Liver (tissue), 9 donors: Measurements from ENCODE around the gene PITPNC1. TPM values are rescaled to one million over a fixed set of nuclear protein-coding genes. Genes with fewer than 3 reads are reported as not detected.

Experiments used
- DNase-seq: peaks from one replicate; pipeline ENCODE4 v3.0.0-alpha.2; 2017; ENCODE audit warnings: low spot score
- H3K27ac ChIP-seq, 2 donors: one replicate each; pipeline ENCODE4 v1.7.0; 2013; ENCODE audit warnings: inconsistent platforms in 2 of 2, low read length in 2 of 2, control low read depth in 1 of 2, low read depth in 1 of 2, mild to moderate bottlenecking in 1 of 2
- H3K27me3 ChIP-seq, 4 donors: one replicate each; pipeline versions ENCODE4 v1.6.1 to v1.7.0; 2013; ENCODE audit warnings: low read length in 3 of 4, inconsistent platforms in 1 of 4, mild to moderate bottlenecking in 1 of 4, moderate library complexity in 1 of 4; ENCODE audit not compliant: control insufficient read depth in 4 of 4, insufficient read depth in 4 of 4
- H3K36me3 ChIP-seq, 4 donors: one replicate each; pipeline versions ENCODE4 v1.6.1 to v1.7.0; 2013; ENCODE audit warnings: low read length in 3 of 4, mild to moderate bottlenecking in 3 of 4, low read depth in 1 of 4, moderate library complexity in 1 of 4; ENCODE audit not compliant: control insufficient read depth in 4 of 4, insufficient read depth in 3 of 4
- H3K4me1 ChIP-seq, 4 donors: one replicate each; pipeline versions ENCODE4 v1.6.1 to v1.7.0; 2013; ENCODE audit warnings: low read length in 3 of 4, mild to moderate bottlenecking in 3 of 4, moderate library complexity in 1 of 4; ENCODE audit not compliant: control insufficient read depth in 4 of 4, insufficient read depth in 4 of 4
- H3K4me3 ChIP-seq, 3 donors: one replicate each; pipeline versions ENCODE4 v1.6.1 to v1.7.0; 2013; ENCODE audit warnings: low read length in 3 of 3, control low read depth in 1 of 3, low read depth in 1 of 3, mild to moderate bottlenecking in 1 of 3
- H3K9ac ChIP-seq, 2 donors: one replicate each; pipeline ENCODE4 v1.7.0; 2013; ENCODE audit warnings: low read length in 2 of 2, mild to moderate bottlenecking in 2 of 2, moderate library complexity in 2 of 2, control low read depth in 1 of 2, low read depth in 1 of 2
- H3K9me3 ChIP-seq, 4 donors: one replicate each; pipeline versions ENCODE4 v1.6.1 to v1.7.0; 2013; ENCODE audit warnings: low read length in 3 of 4; ENCODE audit not compliant: control insufficient read depth in 4 of 4
- GABPA ChIP-seq, 2 donors: IDR thresholded peaks in 1 of 2; conservative IDR thresholded peaks in 1 of 2; 2 replicates each; pipeline ENCODE4 v1.6.1; 2016; ENCODE audit warnings: antibody characterized with exemption in 2 of 2, mild to moderate bottlenecking in 1 of 2, moderate library complexity in 1 of 2
- JUND ChIP-seq, 2 donors: IDR thresholded peaks; 2 replicates each; pipeline ENCODE4 v1.6.1; 2016; ENCODE audit warnings: antibody characterized with exemption in 2 of 2
- MAX ChIP-seq: IDR thresholded peaks from 2 replicates; pipeline ENCODE4 v1.6.1; 2016; ENCODE audit warnings: antibody characterized with exemption
- RXRA ChIP-seq, 2 donors: IDR thresholded peaks; 2 replicates each; pipeline ENCODE4 v1.6.1; 2017 to 2018; ENCODE audit warnings: antibody characterized with exemption in 2 of 2, mild to moderate bottlenecking in 1 of 2
- SP1 ChIP-seq: IDR thresholded peaks from 2 replicates; pipeline ENCODE4 v1.6.1; 2018; ENCODE audit warnings: antibody characterized with exemption, mild to moderate bottlenecking
- TAF1 ChIP-seq: conservative IDR thresholded peaks from 2 replicates; pipeline ENCODE4 v1.6.1; 2016; ENCODE audit warnings: antibody characterized with exemption, mild to moderate bottlenecking
- YY1 ChIP-seq: IDR thresholded peaks from 2 replicates; pipeline ENCODE4 v1.6.1; 2016; ENCODE audit warnings: antibody characterized with exemption, mild to moderate bottlenecking
- WGBS: extraction: QIAGEN DNeasy Blood & Tissue Kit; methylation state at CpG from one replicate; pipeline ENCODE4 v1.1.7; 2013; 5-methylcytosine and 5-hydroxymethylcytosine counted together
- polyA plus RNA-seq, 2 donors: library from polyadenylated mRNA; stranded (reverse) in 1 of 2; unstranded in 1 of 2; fragments of 200-250 nt in 1 of 2; fragments of >200 nt in 1 of 2; fragmentation: Nextera tagmentation in 1 of 2; extraction: Ambion mirVana in 1 of 2; gene quantifications; one replicate each; pipeline versions ENCODE4 v1.2.1 to v1.2.3, GENCODE V29; 2013 to 2015
- total RNA-seq, 2 donors: library from RNA; depleted of rRNA; stranded (reverse); fragments of >200 nt; gene quantifications; one replicate each; pipeline ENCODE4 v1.2.3, GENCODE V29; 2014
- TF ChIP-seq, protein P1 (sequence below): IDR thresholded peaks from 2 replicates; pipeline ENCODE4 v1.6.1; 2016; ENCODE audit warnings: antibody characterized with exemption, mild to moderate bottlenecking
- TF ChIP-seq, protein P2 (sequence below): fragments of 150-350 bp; IDR thresholded peaks from 2 replicates; pipeline ENCODE4 v1.5.1; 2017; ENCODE audit warnings: improper control_type of control experiment, low read depth, low read length; ENCODE audit not compliant: missing input control
- TF ChIP-seq, protein P3 (sequence below): IDR thresholded peaks from 2 replicates; pipeline ENCODE4 v1.6.1; 2016; ENCODE audit warnings: antibody characterized with exemption
- donor health status: healthy.
- donor health status: healthy.
- donor health status: healthy.
- donor health status: healthy.
- donor health status: healthy.

The PITPNC1 gene
- total and polyA plus RNA-seq, 4 donors = 2.3 to 10.2 (median 5.7) TPM

- H3K27me3 ChIP-seq = no peaks in the 10 kb centered on the region
- DNase-seq = no peak
- no peak for TF ChIP-seq YY1
- no peak for TF ChIP-seq JUND (IDR thresholded peaks at IDR 0.05)
- no peak for TF ChIP-seq MAX
- TF ChIP-seq, protein P1, sequence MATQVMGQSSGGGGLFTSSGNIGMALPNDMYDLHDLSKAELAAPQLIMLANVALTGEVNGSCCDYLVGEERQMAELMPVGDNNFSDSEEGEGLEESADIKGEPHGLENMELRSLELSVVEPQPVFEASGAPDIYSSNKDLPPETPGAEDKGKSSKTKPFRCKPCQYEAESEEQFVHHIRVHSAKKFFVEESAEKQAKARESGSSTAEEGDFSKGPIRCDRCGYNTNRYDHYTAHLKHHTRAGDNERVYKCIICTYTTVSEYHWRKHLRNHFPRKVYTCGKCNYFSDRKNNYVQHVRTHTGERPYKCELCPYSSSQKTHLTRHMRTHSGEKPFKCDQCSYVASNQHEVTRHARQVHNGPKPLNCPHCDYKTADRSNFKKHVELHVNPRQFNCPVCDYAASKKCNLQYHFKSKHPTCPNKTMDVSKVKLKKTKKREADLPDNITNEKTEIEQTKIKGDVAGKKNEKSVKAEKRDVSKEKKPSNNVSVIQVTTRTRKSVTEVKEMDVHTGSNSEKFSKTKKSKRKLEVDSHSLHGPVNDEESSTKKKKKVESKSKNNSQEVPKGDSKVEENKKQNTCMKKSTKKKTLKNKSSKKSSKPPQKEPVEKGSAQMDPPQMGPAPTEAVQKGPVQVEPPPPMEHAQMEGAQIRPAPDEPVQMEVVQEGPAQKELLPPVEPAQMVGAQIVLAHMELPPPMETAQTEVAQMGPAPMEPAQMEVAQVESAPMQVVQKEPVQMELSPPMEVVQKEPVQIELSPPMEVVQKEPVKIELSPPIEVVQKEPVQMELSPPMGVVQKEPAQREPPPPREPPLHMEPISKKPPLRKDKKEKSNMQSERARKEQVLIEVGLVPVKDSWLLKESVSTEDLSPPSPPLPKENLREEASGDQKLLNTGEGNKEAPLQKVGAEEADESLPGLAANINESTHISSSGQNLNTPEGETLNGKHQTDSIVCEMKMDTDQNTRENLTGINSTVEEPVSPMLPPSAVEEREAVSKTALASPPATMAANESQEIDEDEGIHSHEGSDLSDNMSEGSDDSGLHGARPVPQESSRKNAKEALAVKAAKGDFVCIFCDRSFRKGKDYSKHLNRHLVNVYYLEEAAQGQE = no peak
- no peak for TF ChIP-seq SP1
- TF ChIP-seq GABPA (IDR thresholded peaks at IDR 0.05 in 1 of 2, conservative IDR thresholded peaks at IDR 0.05 in 1 of 2) = no peak
- TF ChIP-seq, protein P2, sequence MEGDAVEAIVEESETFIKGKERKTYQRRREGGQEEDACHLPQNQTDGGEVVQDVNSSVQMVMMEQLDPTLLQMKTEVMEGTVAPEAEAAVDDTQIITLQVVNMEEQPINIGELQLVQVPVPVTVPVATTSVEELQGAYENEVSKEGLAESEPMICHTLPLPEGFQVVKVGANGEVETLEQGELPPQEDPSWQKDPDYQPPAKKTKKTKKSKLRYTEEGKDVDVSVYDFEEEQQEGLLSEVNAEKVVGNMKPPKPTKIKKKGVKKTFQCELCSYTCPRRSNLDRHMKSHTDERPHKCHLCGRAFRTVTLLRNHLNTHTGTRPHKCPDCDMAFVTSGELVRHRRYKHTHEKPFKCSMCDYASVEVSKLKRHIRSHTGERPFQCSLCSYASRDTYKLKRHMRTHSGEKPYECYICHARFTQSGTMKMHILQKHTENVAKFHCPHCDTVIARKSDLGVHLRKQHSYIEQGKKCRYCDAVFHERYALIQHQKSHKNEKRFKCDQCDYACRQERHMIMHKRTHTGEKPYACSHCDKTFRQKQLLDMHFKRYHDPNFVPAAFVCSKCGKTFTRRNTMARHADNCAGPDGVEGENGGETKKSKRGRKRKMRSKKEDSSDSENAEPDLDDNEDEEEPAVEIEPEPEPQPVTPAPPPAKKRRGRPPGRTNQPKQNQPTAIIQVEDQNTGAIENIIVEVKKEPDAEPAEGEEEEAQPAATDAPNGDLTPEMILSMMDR = no peak
- no peak for TF ChIP-seq RXRA (IDR thresholded peaks at IDR 0.05)
- TF ChIP-seq, protein P3, sequence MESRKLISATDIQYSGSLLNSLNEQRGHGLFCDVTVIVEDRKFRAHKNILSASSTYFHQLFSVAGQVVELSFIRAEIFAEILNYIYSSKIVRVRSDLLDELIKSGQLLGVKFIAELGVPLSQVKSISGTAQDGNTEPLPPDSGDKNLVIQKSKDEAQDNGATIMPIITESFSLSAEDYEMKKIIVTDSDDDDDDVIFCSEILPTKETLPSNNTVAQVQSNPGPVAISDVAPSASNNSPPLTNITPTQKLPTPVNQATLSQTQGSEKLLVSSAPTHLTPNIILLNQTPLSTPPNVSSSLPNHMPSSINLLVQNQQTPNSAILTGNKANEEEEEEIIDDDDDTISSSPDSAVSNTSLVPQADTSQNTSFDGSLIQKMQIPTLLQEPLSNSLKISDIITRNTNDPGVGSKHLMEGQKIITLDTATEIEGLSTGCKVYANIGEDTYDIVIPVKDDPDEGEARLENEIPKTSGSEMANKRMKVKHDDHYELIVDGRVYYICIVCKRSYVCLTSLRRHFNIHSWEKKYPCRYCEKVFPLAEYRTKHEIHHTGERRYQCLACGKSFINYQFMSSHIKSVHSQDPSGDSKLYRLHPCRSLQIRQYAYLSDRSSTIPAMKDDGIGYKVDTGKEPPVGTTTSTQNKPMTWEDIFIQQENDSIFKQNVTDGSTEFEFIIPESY = no peak
- H3K4me3 ChIP-seq = no peak overlapping the region
- no peaks in the 10 kb centered on the region for H3K36me3 ChIP-seq
- H3K9ac ChIP-seq = no peak overlapping the region
- no peak overlapping the region for H3K27ac ChIP-seq
- H3K4me1 ChIP-seq = peaks cover 0 to 21% (median 12%) of the 10 kb centered on the region in 4 donors
- H3K9me3 ChIP-seq = no peaks in the 10 kb centered on the region
Measured at GRCh38 chr17:67369676-67370075, 7.4 kb upstream of the PITPNC1 start.

GRCh38 chr17:67372751-67373150, 4.3 kb upstream of the PITPNC1 start:
- peaks cover 2 to 18% (median 10%) of the 10 kb centered on the region in 4 donors for H3K4me1 ChIP-seq
- H3K9ac ChIP-seq = no peak overlapping the region
- H3K27me3 ChIP-seq = no peaks in the 10 kb centered on the region
- no peak for TF ChIP-seq TAF1
- TF ChIP-seq, protein P2 = no peak
- no peak for TF ChIP-seq JUND (IDR thresholded peaks at IDR 0.05)
- DNase-seq = no peak
- H3K27ac ChIP-seq = no peak overlapping the region
- WGBS = 96% methylated on average over 1 of the region's 1 CpG
- no peaks in the 10 kb centered on the region for H3K9me3 ChIP-seq
- no peaks in the 10 kb centered on the region for H3K36me3 ChIP-seq
- no peak overlapping the region for H3K4me3 ChIP-seq
